Measurements from ENCODE around the gene ATP6AP1. TPM values are rescaled to one million over a fixed set of nuclear protein-coding genes. Genes with fewer than 3 reads are reported as not detected.

Gene ATP6AP1
- total RNA-seq, 1 donor from 2014 or later: 54.3 TPM

DNA sequence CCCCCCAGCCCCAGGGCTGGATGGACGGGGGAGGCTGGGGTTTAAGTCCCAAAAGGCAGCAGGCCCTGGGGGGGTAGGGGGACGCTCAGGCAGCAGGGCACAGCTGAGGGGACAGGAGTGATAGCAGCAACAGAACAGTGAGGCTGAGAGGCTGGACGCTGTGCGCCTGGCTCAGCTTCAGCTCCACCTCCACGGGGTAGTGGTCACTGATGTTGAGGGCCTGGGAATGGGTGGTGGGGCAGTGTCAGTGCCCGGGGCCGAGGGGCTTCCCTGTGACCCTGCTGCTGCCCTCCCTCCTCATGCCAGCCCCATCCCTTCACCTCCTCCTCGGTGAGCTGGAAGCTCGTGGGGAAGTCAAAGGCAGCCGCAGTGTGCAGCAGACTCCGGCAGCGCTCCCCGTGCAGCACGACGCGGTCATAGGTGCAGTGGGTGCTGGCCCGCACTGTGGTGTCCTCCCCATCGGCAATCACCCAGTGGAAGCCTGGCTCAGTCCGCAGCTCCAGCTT is 25.8 kb upstream of the ATP6AP1 start:
- DNase-seq (ENCODE audit: low spot score): no peak
- Mint-ChIP-seq H3K9me3 (no peaks in the 10 kb centered on the region), H3K4me1 (ENCODE audit: low read depth) (peaks cover 8% of the 10 kb centered on the region), H3K27me3 (ENCODE audit: insufficient read depth) (no peaks in the 10 kb centered on the region), H3K4me3 (no peak overlapping the region), H3K27ac (peak overlapping the region; percentile 34), H3K36me3 (ENCODE audit: low read depth) (peaks cover 20% of the 10 kb centered on the region)
- intact Hi-C loops (cut with micrococcal nuclease): no loop called here

GRCh38 chrX:154403192-154403591 is 25.3 kb upstream of the ATP6AP1 start:
- no peak overlapping the region for H3K4me3 Mint-ChIP-seq
- H3K27me3 Mint-ChIP-seq (ENCODE audit: insufficient read depth): no peaks in the 10 kb centered on the region
- no peaks in the 10 kb centered on the region for H3K9me3 Mint-ChIP-seq
- peaks cover 17% of the 10 kb centered on the region for H3K36me3 Mint-ChIP-seq (ENCODE audit: low read depth)
- no peak overlapping the region for H3K27ac Mint-ChIP-seq
- intact Hi-C loops (cut with micrococcal nuclease): no loop called here
- DNase-seq (ENCODE audit: low spot score): no peak
- peaks cover 7% of the 10 kb centered on the region for H3K4me1 Mint-ChIP-seq (ENCODE audit: low read depth)

DNA sequence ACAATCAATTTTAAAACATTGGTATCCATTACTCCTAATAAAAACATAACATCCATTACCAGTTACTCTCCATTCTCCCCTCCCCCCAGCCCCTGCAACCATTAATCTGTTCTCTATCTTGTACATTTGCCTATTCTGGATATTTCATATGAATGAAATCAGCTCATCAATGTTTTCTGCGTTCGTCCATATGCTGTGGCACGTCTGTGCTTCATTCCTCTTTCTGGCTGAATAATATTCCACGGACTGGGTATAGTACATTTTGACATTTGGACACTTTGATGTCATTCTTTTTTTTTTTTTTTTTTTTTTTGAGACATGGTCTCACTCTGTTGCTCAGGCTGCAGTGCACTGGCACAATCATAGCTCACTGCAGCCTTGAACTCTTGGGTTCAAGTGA is 24.6 kb upstream of the ATP6AP1 start:
- H3K4me3 Mint-ChIP-seq: no peak overlapping the region
- DNase-seq (ENCODE audit: low spot score): no peak
- H3K9me3 Mint-ChIP-seq: no peaks in the 10 kb centered on the region
- H3K27me3 Mint-ChIP-seq (ENCODE audit: insufficient read depth): no peaks in the 10 kb centered on the region
- H3K36me3 Mint-ChIP-seq (ENCODE audit: low read depth): peaks cover 14% of the 10 kb centered on the region
- H3K27ac Mint-ChIP-seq: no peak overlapping the region
- H3K4me1 Mint-ChIP-seq (ENCODE audit: low read depth): peaks cover 7% of the 10 kb centered on the region
- intact Hi-C loops (cut with micrococcal nuclease): no loop called here

DNA sequence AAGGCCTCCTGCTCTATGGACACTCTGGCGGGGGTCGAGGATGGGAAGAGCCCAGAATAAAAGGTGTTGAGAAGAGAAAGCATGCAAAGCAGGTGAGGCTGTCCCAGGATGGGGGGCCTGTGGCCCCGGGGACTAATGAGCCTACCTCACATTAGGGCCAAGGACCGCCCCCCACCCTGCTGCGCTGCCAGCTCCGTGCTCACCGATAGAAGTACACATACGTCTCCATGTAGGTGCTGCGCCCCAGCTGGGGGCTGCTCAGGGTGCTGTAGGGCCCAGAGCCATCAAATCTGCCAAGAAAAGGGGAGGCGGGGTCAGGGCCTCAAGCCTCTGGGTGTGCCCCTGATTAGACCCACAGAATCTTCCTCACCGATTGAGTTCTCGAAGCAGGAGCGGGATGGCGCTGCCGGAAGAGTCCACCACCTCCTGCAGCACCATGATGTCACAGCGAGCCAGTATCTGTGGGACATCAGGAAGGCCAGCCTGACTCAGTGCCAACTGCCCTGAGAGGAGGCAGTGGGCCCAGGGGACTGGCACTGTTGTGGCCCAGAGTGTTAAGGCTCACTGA is 23.8 kb upstream of the ATP6AP1 start:
- intact Hi-C loops (cut with micrococcal nuclease): no loop called here
- Mint-ChIP-seq H3K36me3 (ENCODE audit: low read depth) (peaks cover 5% of the 10 kb centered on the region), H3K4me1 (ENCODE audit: low read depth) (peaks cover 7% of the 10 kb centered on the region), H3K27ac (no peak overlapping the region), H3K9me3 (no peaks in the 10 kb centered on the region), H3K4me3 (no peak overlapping the region), H3K27me3 (ENCODE audit: insufficient read depth) (no peaks in the 10 kb centered on the region)
- no peak for DNase-seq (ENCODE audit: low spot score)

- DNase-seq (ENCODE audit: low spot score): no peak
- Mint-ChIP-seq H3K4me3 (peak overlapping the region; percentile 75), H3K4me1 (ENCODE audit: low read depth) (peaks cover 12% of the 10 kb centered on the region), H3K27ac (peak overlapping the region; percentile 44), H3K9me3 (no peaks in the 10 kb centered on the region), H3K27me3 (ENCODE audit: insufficient read depth) (no peaks in the 10 kb centered on the region), H3K36me3 (ENCODE audit: low read depth) (peaks cover 6% of the 10 kb centered on the region)
- intact Hi-C loops (cut with micrococcal nuclease): no loop called here
These were observed 19.7 kb upstream of the ATP6AP1 start for GRCh38 chrX:154408659-154409221.

- Mint-ChIP-seq H3K4me1 (ENCODE audit: low read depth) (peaks cover 12% of the 10 kb centered on the region), H3K27me3 (ENCODE audit: insufficient read depth) (no peaks in the 10 kb centered on the region), H3K36me3 (ENCODE audit: low read depth) (peaks cover 6% of the 10 kb centered on the region), H3K27ac (peak within 1 kb of the TSS; percentile 44), H3K9me3 (no peaks in the 10 kb centered on the region), H3K4me3 (peak within 1 kb of the TSS; percentile 75)
- intact Hi-C loops (cut with micrococcal nuclease): no loop called here
- no peak for DNase-seq (ENCODE audit: low spot score)
These were observed 19.1 kb upstream of the ATP6AP1 start, which contains the start of gene DNASE1L1 for GRCh38 chrX:154409222-154409871. DNASE1L1 (minus strand) TSS chrX:154409254; CDS start chrX:154405568, 3,686 bp downstream.

- Mint-ChIP-seq H3K4me1 (ENCODE audit: low read depth) (peaks cover 12% of the 10 kb centered on the region), H3K9me3 (no peaks in the 10 kb centered on the region), H3K36me3 (ENCODE audit: low read depth) (peaks cover 10% of the 10 kb centered on the region), H3K4me3 (peak overlapping the region; percentile 83), H3K27ac (peak overlapping the region; percentile 86), H3K27me3 (ENCODE audit: insufficient read depth) (no peaks in the 10 kb centered on the region)
- intact Hi-C loops (cut with micrococcal nuclease): loop anchor here (1.0 to 5.0 kb wide), 6 partner anchors 16 to 315 kb away; partner anchors contain the start of genes ATP6AP1, LAGE3, MECP2 and SLC10A3
- DNase-seq (ENCODE audit: low spot score): peak; percentile 40
These were observed 16.5 kb upstream of the ATP6AP1 start for GRCh38 chrX:154411981-154412340.

GRCh38 chrX:154412468-154412867 is 16.0 kb upstream of the ATP6AP1 start:
- H3K27ac Mint-ChIP-seq: peak overlapping the region; percentile 86
- H3K36me3 Mint-ChIP-seq (ENCODE audit: low read depth): peaks cover 10% of the 10 kb centered on the region
- H3K27me3 Mint-ChIP-seq (ENCODE audit: insufficient read depth): no peaks in the 10 kb centered on the region
- no peak for DNase-seq (ENCODE audit: low spot score)
- H3K4me3 Mint-ChIP-seq: peak overlapping the region; percentile 83
- intact Hi-C loops (cut with micrococcal nuclease): loop anchor here (1.0 to 5.0 kb wide), 4 partner anchors 16 to 315 kb away; partner anchors contain the start of genes ATP6AP1, LAGE3 and MECP2
- H3K4me1 Mint-ChIP-seq (ENCODE audit: low read depth): peaks cover 12% of the 10 kb centered on the region
- no peaks in the 10 kb centered on the region for H3K9me3 Mint-ChIP-seq

GRCh38 chrX:154413142-154413541 is 15.3 kb upstream of the ATP6AP1 start:
- H3K27me3 Mint-ChIP-seq (ENCODE audit: insufficient read depth): no peaks in the 10 kb centered on the region
- peaks cover 12% of the 10 kb centered on the region for H3K4me1 Mint-ChIP-seq (ENCODE audit: low read depth)
- peak overlapping the region; percentile 86 for H3K27ac Mint-ChIP-seq
- intact Hi-C loops (cut with micrococcal nuclease): loop anchor here (5.0 kb wide), 2 partner anchors 64 to 316 kb away; partner anchors contain the start of genes LAGE3 and MECP2
- DNase-seq (ENCODE audit: low spot score): no peak
- peak overlapping the region; percentile 83 for H3K4me3 Mint-ChIP-seq
- no peaks in the 10 kb centered on the region for H3K9me3 Mint-ChIP-seq
- peaks cover 10% of the 10 kb centered on the region for H3K36me3 Mint-ChIP-seq (ENCODE audit: low read depth)

GRCh38 chrX:154417157-154417556 is 11.3 kb upstream of the ATP6AP1 start:
- intact Hi-C loops (cut with micrococcal nuclease): no loop called here
- Mint-ChIP-seq H3K4me1 (ENCODE audit: low read depth) (peaks cover 5% of the 10 kb centered on the region), H3K4me3 (no peak overlapping the region), H3K9me3 (no peaks in the 10 kb centered on the region), H3K27ac (no peak overlapping the region), H3K36me3 (ENCODE audit: low read depth) (peaks cover 10% of the 10 kb centered on the region), H3K27me3 (ENCODE audit: insufficient read depth) (no peaks in the 10 kb centered on the region)
- no peak for DNase-seq (ENCODE audit: low spot score)

GRCh38 chrX:154419189-154419588 is 9.3 kb upstream of the ATP6AP1 start:
- intact Hi-C loops (cut with micrococcal nuclease): no loop called here
- no peaks in the 10 kb centered on the region for H3K27me3 Mint-ChIP-seq (ENCODE audit: insufficient read depth)
- peaks cover 8% of the 10 kb centered on the region for H3K36me3 Mint-ChIP-seq (ENCODE audit: low read depth)
- H3K4me1 Mint-ChIP-seq (ENCODE audit: low read depth): no peaks in the 10 kb centered on the region
- no peaks in the 10 kb centered on the region for H3K9me3 Mint-ChIP-seq
- no peak overlapping the region for H3K4me3 Mint-ChIP-seq
- no peak for DNase-seq (ENCODE audit: low spot score)
- no peak overlapping the region for H3K27ac Mint-ChIP-seq

DNA sequence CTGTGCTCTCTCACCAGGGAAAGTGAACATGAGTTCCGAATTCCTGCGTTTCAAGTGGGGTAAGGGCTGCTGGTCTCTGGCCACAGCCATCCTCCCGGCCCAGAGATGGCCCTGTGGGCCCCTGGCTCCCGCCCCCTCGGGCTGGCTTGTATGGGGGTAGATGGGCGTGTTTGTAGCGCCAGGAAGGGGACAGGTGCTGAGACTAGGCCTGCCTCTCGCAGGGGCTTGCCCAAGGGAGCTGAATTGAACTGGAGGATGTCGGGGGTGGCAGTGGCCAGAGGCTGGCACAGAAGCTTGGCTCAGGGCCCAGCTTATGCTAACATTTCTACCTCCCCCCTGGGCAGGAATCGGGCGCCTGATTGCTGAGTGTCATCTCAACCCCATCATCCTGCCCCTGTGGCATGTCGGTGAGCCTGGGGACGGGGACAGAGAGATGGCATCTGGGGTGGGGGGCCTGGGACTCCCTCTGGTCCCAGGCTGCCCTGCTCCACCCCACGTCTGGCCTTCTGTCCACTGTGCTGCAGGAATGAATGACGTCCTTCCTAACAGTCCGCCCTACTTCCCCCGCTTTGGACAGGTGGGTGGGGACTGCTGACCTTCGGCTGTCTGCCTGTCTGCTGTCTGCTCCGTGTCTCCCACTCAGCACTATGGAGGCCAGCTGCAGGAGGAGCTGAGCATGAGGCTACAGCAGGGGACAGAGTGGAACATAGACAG is 8.6 kb upstream of the ATP6AP1 start:
- DNase-seq (ENCODE audit: low spot score): no peak
- Mint-ChIP-seq H3K4me3 (no peak overlapping the region), H3K9me3 (no peaks in the 10 kb centered on the region)

GRCh38 chrX:154420402-154420756 is 8.1 kb upstream of the ATP6AP1 start:
- intact Hi-C loops (cut with micrococcal nuclease): no loop called here
- Mint-ChIP-seq H3K36me3 (ENCODE audit: low read depth) (peaks cover 5% of the 10 kb centered on the region), H3K4me1 (ENCODE audit: low read depth) (no peaks in the 10 kb centered on the region), H3K4me3 (no peak overlapping the region), H3K27ac (no peak overlapping the region), H3K27me3 (ENCODE audit: insufficient read depth) (no peaks in the 10 kb centered on the region), H3K9me3 (no peaks in the 10 kb centered on the region)
- no peak for DNase-seq (ENCODE audit: low spot score)

More for the DNA sequence above, 8.6 kb upstream of the ATP6AP1 start:
- intact Hi-C loops (cut with micrococcal nuclease): no loop called here
- Mint-ChIP-seq H3K27ac (no peak overlapping the region), H3K4me1 (ENCODE audit: low read depth) (no peaks in the 10 kb centered on the region), H3K27me3 (ENCODE audit: insufficient read depth) (no peaks in the 10 kb centered on the region), H3K36me3 (ENCODE audit: low read depth) (peaks cover 8% of the 10 kb centered on the region)

Measured in activated T-helper 1 cell treated with anti-CD3 and anti-CD28 coated beads, Interleukin-12 subunit alpha, Interleukin-12 subunit beta, Interleukin-2, Interleukin-4 antibody, amounts not matched to agents 30 ng/mL and 10 ng/mL and 1 ng/mL, durations not matched to agents 14 hours and 24 hours and 36 hours (primary cell).